HS-27A (cell line): Measurements from ENCODE around the gene WDR33.

Experiments used
- DNase-seq: peaks from one replicate; pipeline ENCODE4 v3.0.0-alpha.2; 2012; ENCODE audit warnings: low read depth, missing footprints

The WDR33 gene

GRCh38 chr2:127655209-127656073 lies 155.5 kb downstream of the WDR33 start:
- DNase-seq: no peak

DNA sequence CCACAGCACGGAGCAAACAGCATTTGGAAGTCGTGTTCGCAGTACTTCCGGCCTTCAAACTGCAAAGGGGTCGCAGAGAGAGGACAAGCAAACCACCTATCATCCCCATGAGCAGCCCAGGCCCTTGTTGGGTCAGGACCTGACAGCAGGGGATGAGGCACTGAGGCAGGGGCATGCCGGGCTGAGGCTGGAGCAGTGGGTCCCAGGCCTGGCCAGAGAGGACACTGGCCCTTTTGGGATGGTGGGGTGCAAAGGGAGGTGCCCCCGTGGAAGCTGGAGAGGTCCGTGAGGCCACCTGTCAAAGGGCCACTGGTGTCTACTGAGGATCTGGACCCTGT lies 156.2 kb downstream of the WDR33 start:
- DNase-seq: no peak

- DNase-seq: no peak
Observed at GRCh38 chr2:127654084-127654837, 156.7 kb downstream of the WDR33 start.

- DNase-seq: no peak
Observed at GRCh38 chr2:127653421-127654083, 157.4 kb downstream of the WDR33 start.

DNA sequence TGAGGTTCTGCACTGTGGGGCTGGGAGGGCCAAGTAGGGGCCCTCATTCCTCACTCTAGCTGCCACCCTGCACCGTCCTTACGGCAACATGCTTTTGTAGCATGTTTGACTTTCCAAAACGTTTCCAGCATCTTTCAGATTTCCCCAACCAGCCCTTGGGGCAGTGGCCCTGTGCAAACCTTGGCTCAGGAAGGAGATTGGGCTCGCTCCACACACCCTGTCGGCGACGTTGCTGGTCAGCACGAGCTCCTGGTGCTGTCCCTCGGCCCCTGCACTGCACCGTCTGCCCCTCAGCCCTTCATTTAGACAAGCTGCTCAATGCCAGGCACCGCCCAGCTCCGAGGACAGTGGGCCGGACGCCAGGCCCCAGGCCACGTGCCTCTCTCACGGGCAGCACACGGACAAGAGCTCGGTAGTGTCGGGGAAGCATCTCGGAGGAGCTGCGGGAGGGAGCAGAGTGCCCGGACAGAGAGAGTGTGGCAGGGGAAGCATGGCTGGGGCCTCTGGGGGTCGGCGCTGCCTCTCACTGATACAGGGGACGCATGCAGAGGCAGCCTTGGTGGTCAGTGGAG lies 158.1 kb downstream of the WDR33 start:
- DNase-seq: no peak

- no peak for DNase-seq
Observed at GRCh38 chr2:127651971-127652550, 158.9 kb downstream of the WDR33 start.

- DNase-seq: no peak
Observed at GRCh38 chr2:127651381-127651809, 159.6 kb downstream of the WDR33 start.
